T1000 (cell line): Measurements from ENCODE around the gene FAM221B.

ENCODE experiments used
- DNase-seq: peaks from one replicate; lab custom pipeline; 2025; ENCODE audit warnings: mixed read lengths; lab: John Stamatoyannopoulos, UW

The FAM221B gene

DNA sequence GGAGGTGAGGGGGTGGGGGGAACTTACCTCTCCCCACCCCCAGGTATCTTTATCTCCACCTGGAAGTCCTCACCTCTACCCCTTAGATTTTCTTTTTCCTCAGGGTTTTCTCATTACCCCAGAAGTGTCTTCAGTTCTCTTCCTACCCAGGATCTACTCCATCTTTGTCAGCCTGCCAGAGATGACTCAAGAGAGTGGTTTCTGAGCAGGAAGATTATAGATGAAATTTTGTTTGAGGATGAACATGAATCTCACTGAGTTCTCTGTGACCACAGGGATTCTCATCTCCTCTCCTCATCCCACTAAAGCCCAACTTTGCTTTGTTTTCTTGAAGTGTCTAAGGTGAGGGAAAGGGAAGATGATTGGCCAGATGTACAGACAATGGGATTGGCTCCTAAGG is 8.5 kb downstream of the FAM221B start:
- DNase-seq, result no peak

DNA sequence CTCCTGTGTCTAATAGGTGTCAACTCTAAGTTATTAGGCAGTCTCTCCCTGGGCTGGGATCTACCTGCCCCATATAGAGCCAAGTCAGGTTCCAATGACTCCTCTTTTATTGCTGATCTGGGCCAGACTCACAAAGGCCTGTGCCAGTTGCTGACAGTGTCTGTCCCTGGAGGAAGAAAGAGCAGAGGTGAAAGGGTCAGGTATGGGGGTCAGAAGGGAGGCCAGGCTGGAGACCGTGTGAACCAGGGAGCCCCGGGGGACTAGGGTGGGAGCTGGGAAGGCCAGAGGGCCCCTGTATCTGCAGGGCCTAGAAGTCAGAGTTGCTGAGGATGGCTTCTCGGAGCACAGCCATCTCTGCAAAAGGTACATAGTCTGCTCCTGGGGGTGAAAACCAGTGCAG is 10.2 kb downstream of the FAM221B start:
- no peak for DNase-seq

DNA sequence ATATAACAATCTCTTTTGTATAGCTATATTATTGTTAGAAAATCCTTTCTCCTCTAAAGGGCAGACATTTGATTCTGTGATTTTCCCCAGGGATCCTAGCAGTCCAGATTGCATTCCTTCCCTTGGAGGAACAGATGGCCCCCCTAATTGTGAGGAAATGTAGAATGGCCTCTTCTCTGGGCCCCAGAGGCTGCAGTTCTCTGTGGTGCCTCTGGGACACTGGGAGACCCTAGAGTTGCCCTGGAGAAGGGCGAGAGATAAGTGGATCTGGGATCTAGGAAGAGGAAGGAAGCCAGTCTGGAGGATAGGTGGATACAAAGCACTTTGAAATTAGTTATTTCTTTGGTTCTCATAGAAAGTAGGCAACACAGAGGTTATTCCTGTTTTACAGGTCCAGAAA is 11.8 kb downstream of the FAM221B start:
- no peak for DNase-seq

DNA sequence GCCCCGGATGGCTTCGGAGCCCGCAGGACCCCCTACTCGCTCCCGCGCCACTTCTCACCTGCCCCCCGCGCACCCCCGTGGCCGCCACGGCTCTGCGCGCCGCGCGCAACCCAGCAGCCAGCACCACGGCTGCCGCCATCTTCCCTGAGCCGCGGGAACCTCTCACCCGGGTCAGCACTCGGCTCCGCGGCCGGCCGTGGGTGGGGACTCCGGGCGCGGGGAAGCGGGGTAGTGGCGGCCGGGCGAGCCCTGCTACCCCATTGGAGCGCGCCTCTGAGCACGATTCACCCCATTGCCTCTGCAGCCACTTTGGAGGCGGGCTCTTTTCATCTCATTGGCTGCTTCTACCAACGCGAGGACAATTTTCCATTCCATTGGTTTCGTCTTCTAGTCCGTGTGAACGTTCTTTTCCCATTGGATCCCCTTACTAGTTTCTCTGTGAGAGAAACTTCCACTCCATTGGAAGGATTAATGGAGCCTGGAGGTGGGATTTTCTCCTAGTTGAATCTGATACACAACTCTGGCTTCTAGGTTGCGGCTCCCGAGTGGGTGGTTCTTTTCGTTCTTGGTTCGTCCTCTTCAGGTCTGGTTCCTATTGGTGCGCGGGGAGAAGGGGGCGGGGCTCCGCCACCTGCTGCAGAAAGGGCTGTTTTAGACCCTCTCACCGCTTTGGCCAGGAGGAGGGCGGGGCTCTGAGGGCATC is 13.5 kb downstream of the FAM221B start, which contains the start of gene HINT2:
Gene HINT2, minus strand, starts transcription at position 202 of the 703 bp plus-strand sequence. Its CDS starts 63 bp downstream, at position 139.
- DNase-seq, result peak; percentile 90

DNA sequence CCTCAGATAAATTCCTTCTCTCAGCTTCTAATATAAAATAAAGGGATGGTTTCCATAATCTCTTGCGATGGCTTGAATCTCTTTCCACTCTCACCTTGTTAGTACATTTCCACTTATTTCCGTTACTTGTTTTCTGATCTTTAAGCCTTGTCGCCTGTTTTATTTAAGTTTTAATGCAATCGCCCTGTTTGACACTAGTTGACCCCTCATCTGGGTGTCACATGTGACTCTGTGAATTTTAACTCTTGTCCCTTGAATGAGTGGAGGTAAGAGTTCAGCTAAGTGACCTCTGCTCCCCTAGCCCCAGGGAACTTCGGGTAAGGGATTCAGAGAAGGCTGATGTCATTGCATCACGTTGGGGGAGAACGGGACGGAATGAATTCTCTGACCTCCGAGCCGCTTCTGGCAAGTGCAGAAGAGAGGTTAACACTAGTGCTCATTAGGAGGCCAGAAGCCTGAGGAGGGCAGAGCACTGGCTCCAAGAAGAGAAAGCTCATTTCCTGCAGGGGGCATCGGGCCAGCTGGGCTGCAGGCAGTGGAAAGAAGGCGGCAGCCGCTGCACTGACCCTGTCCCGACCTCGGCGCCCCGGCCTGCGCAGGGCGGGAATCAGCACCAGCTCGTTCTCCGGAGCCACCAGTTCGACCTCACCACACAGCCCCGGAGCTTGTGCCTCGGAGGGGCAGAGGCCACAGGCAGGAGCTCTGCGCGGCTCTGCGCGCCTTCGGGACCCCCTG is 14.3 kb downstream of the FAM221B start:
- DNase-seq, result no peak

DNA sequence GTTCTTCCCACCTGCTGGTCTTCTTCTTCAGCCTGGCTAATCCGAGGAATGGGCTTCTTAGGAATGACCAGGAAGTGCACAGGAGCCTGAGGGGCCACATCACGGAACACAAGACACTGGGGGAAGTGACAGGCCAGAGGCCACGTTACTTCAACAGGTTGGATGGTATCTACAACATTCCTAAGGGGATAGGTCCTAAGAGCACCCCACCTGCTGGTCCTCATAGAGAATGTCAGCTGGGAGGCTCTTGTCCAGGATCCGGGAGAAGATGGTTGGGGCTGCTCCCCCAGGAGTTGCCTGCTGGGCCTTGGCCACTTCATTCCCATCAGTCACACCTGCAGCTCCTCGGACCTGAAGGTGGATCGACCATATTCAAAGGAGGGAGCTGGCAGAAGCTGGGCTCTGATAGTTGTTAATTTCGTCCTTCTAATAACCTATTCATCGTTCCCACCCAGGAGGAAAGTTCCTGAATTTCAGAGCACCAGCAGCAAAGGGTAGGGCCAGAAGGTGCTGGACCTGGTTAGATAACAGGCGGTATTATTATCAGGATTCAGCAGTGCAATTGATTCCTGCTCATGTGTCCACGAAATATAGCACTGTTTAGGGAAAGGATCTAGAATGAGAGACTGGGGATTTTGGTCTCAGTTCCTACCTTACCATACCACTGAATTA is 15.0 kb downstream of the FAM221B start:
- DNase-seq, result no peak

DNA sequence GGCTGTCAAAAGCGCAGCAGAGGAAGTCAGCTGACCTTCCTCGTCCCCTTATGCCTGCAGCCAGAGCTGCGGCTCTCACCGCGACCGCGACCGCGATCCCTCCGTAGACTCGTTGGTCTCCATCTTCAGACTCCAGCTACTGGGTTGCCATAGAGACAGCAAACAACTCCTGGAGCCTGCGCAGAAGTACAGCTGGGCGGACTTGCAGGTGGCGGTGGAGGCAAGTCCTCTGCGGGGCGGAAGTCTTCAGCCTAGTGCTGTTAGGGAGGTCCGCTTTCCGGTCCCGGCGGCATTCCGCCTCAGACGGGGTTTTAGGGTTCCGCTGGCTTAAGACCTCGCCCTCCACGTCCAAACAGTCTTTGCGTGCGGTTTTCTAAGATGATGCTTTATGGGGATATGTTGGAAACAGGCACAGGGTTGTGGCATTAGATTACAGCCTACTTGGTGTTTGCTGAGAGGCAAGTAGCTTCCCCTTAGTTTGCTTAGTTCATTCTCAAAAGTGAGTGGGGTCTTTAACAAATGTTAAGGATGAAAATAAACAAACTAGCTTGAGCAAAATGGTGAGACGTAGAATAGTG is 16.4 kb downstream of the FAM221B start, which contains the start of gene SPAG8:
Gene SPAG8, minus strand, starts transcription at position 238 of the 578 bp plus-strand sequence. Its CDS starts 115 bp downstream, at position 123.
- peak; percentile 81 for DNase-seq

DNA sequence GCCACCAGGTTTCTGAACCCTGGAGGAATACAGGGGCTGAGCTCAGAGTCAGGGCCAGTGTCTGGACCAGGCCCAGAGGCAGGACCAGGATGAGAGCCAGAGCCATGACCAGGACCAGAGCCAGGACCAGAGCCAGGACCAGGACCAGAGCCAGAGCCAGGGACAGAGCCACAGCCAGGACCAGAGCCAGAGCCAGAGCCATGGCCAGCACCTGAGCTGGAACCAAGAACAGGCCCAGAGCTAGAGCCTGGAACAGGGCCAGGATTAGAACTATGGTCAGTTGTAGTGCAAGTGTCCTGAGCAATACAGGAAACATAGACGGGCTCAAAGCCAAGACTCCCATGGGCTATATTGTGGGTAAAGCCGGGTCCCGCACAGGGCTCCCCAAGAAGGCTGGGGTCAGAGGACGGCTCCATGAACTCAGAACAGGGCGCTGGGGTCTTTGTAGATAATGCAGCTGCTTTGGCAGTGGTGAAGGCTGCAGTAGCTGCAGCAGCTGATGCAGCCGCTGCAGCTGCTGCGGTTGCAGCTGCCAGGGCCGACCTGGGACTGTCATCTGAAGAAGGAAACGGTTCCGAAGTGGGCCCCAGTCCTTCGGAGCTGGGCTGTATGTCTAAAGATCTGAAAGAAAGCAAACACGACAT is 17.0 kb downstream of the FAM221B start:
- no peak for DNase-seq

DNA sequence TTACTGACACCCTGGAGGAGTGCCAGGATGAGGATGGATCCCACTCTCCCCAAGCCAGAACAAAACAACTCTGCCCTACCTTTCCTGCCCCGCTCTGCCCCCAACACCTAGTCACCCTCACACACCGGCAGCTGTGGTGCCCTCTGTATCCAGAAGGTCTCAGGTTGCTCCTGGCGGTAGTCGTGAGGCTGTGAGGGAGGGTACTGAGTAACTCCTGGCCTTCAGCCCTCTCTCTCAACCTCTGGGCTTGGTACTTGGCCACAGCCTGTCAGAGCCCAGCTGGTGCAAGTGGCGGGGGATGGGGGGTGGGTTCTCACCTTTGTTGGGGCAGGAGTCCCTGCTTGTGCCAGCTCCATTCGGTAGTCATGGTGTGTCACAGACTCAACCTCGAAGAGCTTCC is 18.4 kb downstream of the FAM221B start:
- no peak for DNase-seq

DNA sequence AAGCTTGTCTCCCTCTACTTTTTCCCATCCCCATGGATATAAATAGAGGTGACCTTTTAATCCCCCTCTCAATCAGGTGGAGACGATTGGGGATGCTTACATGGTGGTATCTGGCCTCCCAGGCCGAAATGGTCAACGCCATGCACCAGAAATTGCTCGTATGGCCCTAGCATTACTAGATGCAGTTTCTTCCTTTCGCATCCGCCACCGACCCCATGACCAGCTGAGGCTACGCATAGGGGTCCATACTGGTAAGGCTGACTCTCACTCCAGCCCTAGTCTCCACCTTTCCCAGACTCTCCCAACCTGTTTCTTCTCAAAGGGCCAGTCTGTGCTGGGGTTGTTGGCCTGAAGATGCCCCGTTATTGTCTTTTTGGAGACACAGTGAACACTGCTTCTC is 20.1 kb downstream of the FAM221B start:
- DNase-seq, result no peak

DNA sequence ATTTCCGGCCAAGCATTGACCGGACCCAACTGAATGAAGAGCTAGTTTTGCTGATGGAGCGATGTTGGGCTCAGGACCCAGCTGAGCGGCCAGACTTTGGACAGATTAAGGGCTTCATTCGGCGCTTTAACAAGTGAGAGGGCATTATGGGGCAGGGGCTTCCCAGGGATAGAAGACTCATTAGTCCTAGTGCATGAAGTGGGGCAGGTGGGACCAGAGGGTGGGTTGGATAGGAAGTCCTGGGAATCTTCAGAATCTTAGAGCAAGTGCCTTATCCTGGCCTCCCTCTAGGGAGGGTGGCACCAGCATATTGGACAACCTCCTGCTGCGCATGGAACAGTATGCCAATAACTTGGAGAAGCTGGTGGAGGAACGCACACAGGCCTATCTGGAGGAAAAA is 22.4 kb downstream of the FAM221B start:
- no peak for DNase-seq

DNA sequence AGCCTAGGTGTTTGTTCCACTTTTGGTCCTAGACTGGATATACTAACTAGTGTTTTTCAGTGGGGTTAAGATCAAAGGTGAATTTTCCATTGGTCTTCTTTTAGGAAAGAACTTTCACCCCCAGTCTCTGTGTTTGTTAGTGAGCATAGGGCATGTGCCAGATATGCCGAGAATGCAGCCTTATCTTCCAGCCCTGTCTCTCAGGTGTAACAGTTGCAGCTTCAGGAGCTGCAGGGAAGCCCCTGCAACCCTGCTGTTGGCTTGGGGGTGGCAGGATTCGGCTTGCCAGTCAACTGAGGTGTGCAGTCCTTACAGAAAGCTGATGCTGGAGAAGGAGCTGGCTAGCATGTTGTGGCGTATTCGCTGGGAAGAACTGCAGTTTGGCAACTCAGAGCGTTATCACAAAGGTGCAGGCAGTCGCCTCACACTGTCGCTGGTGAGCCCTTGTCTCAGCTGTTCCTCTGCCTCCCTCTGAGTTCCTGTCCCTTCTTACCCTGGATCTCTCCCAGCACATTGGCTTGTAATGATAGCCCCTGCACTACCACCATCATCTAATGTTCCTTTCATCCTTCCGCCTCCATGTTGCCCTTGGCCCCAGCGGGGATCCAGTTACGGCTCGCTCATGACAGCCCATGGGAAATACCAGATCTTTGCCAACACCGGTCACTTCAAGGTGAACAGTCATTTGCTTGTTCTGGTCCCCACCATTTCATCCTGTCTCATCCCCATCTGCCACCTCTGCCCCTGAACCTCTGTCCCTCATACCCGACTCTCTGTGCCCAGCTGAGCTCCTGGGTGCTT is 27.0 kb downstream of the FAM221B start:
- DNase-seq, result no peak

DNA sequence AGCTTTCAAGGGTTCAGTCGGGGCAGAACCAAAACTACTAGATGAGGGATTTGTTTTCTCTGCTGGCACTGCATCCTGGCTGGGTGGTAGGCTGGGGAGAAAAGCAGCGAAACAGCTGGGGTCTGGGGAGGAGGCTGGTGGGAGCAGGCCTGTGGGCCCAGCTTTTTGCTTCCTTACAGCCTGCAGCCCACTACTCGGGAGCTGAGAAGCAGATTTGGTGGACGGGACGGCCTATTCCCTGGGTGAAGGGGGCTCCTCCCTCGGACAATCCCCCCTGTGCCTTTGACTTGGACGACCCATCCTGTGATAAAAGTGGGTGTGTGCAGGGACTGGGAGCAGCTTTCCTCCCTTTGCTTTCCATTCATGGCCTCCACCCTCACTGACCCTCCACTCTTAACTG is 28.0 kb downstream of the FAM221B start:
- DNase-seq, result no peak

DNA sequence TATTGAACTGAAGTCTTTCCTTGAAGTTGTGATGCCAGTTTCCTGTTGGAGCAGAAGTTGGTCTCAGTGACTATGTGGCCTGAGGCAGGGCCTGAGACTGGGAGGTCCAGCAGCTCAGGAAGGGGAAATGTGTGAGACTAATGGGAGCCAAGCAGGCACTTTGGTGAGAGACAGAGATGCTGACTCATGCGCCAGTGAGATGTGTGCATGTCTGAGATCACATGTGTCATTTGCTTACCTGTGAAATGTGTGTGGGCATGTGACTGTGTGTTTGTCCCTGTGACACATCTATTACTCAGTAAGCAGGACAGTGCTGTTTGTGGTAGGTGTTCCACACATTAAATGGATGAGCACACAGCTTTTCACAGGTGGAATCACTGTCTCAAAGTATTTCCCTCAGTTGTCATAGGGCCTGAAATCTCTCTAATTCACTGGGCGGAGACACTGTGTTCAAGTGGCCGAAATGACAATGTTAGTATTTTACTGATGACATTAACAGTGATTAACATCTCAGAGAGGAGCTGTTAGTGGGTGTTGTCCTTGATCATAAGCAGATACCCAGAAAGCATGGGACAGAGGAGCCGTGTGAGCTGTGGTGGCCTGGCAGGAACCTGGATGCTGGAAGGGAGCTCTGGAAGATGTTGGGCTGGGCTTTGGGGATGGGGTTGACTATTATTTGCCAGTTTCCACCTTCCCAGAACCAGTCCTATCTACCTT is 29.7 kb downstream of the FAM221B start:
- no peak for DNase-seq

DNA sequence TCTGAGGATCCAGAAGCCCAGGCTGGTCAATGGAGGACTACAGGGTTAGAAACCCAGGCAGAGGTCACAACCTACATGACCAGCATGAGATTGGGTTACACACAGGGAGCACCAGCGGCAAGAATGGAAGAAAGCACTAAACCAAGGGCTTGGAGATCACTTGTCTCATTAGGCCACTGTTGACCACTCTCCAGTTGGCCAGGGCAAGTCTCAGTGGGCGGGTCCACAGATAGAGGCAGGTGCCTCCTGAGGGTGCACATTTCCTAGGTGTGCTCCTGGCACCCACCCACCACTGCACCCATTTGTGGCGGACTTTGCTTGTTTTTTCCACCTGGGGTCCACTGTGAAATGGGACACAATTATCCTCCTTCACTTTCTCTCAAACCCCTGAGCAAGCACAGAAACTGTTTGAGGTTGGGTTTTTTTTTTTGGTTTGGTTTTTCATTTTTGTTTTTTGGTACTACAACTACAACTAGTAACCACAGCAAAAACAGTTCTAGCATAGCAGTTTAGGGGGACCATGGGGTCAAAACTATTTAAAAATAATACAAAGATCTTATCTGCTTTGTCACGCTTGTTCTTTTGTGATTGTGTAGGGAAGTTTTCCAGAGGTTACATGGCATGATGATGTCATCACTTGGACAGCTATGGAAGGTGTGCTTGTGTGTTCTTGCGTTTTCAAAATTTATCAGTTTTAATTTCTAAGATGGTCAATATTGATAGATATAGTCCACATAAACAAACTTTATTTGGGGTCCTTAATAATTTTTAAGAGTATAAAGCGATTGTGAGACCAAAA is 31.0 kb downstream of the FAM221B start:
- no peak for DNase-seq

DNA sequence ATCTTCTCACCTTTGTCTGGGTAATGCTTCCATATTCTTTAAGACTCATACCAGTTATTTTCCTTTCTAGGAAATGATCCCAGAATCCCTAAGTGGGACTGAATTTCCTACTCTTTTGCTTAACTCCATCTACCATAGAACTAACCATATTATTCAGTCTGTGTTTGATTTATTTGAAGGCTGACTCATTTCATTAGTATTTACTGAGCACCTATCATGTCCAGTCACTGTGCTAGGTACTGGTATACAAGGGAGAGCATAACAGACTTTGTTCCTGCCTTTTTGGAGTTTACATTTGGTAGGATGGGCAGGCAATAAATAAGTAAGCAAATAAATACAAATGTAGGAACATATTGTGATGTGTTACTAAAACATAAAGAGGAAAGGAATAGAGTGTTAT is 32.8 kb downstream of the FAM221B start:
- DNase-seq, result no peak

DNA sequence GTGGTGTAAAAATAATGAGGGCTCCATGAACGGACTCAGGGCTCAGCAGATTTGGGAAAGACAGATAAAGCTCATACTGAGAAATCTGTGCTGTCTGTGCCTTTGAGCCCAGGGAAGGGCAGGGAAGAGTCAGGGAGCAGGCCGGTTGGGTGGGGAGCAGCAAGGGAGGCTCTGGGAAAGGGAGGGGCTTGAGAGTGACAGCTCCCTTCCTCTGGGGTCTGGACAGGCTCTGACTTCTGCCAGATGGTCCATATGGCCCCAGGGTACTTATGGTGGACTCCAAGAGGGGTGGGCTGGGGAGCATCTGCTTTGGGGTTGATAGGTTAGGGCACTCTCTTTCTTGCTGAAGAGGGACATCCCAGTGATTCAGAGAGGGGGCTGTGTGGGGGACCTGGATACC is 35.1 kb downstream of the FAM221B start:
- DNase-seq, result no peak

DNA sequence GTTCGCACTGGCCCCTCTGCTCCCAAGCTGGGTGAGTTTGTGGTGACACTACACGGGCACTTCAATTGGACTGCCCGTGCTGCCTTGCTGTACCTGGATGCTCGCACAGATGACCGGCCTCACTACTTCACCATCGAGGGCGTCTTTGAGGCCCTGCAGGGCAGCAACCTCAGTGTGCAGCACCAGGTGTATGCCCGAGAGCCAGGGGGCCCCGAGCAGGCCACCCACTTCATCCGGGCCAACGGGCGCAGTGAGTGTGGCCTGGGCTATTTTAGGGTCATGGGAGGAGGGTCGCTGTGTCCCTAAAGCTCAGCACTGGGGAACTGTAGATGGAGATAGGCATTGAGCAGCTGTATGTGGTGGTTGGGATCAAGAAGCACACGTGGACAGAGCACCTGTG is 35.7 kb downstream of the FAM221B start:
- DNase-seq, result no peak

DNA sequence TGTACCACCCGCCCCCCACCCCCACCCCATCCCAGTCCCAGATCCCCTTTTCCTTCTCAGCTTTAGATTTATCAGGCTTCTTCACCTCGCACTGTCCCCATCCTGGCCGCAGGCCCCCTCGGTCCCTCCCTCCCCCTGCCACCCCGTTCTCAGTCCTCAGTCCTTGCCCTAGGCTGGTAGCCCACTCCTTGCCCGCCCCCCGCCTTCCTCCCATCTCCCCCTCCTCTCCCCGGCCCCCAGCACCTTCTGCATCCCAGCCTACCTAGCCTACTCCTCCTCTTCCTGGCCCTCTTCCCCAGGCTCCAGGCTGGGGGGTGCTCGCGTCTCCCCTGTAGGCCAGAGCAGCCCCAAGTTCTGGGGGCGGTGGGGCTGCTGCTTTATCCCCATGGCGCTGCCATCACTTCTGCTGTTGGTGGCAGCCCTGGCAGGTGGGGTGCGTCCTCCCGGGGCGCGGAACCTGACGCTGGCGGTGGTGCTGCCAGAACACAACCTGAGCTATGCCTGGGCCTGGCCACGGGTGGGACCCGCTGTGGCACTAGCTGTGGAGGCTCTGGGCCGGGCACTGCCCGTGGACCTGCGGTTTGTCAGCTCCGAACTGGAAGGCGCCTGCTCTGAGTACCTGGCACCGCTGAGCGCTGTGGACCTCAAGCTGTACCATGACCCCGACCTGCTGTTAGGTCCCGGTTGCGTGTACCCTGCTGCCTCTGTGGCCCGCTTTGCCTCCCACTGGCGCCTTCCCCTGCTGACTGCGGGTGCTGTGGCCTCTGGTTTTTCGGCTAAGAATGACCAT is 36.3 kb downstream of the FAM221B start:
- no peak for DNase-seq
